Kidney (tissue), 14 donors: ENCODE measurements around the gene SIMC1. TPM values are rescaled to one million over a fixed set of nuclear protein-coding genes. Genes with fewer than 3 reads are reported as not detected.

Experiments used
- DNase-seq, 5 donors: peaks; one replicate each; pipeline ENCODE4 v3.0.0-alpha.2; 2013 to 2020
- FAIRE-seq: peaks from 2 replicates; lab custom pipeline; 2012; peaks lifted over from hg19 to GRCh38; lab: Jason Lieb, UNC
- H3K27ac ChIP-seq, 2 donors: one replicate each; pipeline ENCODE4 v1.7.0; 2013; ENCODE audit warnings: low read depth in 2 of 2, low read length in 2 of 2, inconsistent platforms in 1 of 2
- H3K27me3 ChIP-seq: one replicate; pipeline ENCODE4 v1.7.1; 2013; ENCODE audit warnings: low read length, inconsistent platforms; ENCODE audit not compliant: control insufficient read depth, insufficient read depth
- H3K36me3 ChIP-seq, 3 donors: one replicate each; pipeline versions ENCODE4 v1.7.0 to v1.7.1; 2013; ENCODE audit warnings: low read length in 3 of 3, control low read depth in 1 of 3, inconsistent platforms in 1 of 3; ENCODE audit not compliant: insufficient read depth in 3 of 3, control insufficient read depth in 2 of 3
- H3K4me1 ChIP-seq, 3 donors: one replicate each; pipeline versions ENCODE4 v1.7.0 to v1.7.1; 2013; ENCODE audit warnings: low read length in 3 of 3, inconsistent platforms in 1 of 3, low read depth in 1 of 3; ENCODE audit not compliant: control insufficient read depth in 2 of 3, insufficient read depth in 2 of 3
- H3K4me3 ChIP-seq, 3 donors: one replicate each; pipeline versions ENCODE4 v1.7.0 to v1.8.1; 2013; ENCODE audit warnings: low read length in 3 of 3, control low read depth in 1 of 3, inconsistent platforms in 1 of 3
- H3K9ac ChIP-seq, 3 donors: one replicate each; pipeline versions ENCODE4 v1.7.0 to v1.7.1; 2013; ENCODE audit warnings: low read length in 3 of 3, control low read depth in 1 of 3, inconsistent platforms in 1 of 3
- H3K9me3 ChIP-seq, 3 donors: one replicate each; pipeline versions ENCODE4 v1.7.0 to v1.7.1; 2013; ENCODE audit warnings: low read length in 3 of 3, control low read depth in 1 of 3, inconsistent platforms in 1 of 3; ENCODE audit not compliant: control insufficient read depth in 2 of 3, insufficient read depth in 1 of 3
- CTCF ChIP-seq: IDR thresholded peaks from 3 replicates; pipeline ENCODE4 v1.5.1; 2012; ENCODE audit warnings: mild to moderate bottlenecking, moderate library complexity, borderline replicate concordance; ENCODE audit not compliant: insufficient read depth; ENCODE audit errors: extremely low read depth
- intact Hi-C: fragments of 100-400 bp; cut with DNase I; formaldehyde crosslinking; loops from one replicate; pipeline ENCODE4 v1.11.1; 2022
- polyA plus RNA-seq: library from polyadenylated mRNA; stranded (reverse); fragments of 350-450 nt; fragmentation: Illumina TruSeq; extraction: RNeasy Lipid Tissue Mini Kit (QIAGEN cat#74804); gene quantifications from one replicate; pipeline ENCODE4 v1.2.3, GENCODE V29; 2014; ENCODE audit warnings: low read depth, low replicate concordance; ENCODE audit not compliant: insufficient read depth
- total RNA-seq: library from RNA; stranded (reverse); fragmentation: NEBNext Ultra II Directional; extraction: Animal tissue kit (Norgen Biotek cat#: 25700); gene quantifications from one replicate; pipeline ENCODE4 v1.2.1, GENCODE V29; 2021
- donor health status: control.
- donor health status: control.
- donor health status: control.
- donor health status: control.
- donor health status: control.
- donor health status: DM: yes; HTN: yes; CAD: no.
- donor health status: Normal renal cell carcinoma (clear cell type).

The SIMC1 gene
- total and polyA plus RNA-seq, 2 donors from 2014 or later = 4.1 to 10.0 TPM

- peak; percentile 19 for TF ChIP-seq CTCF
- H3K36me3 ChIP-seq = peaks cover 2 to 12% (median 4%) of the 10 kb centered on the region in 3 donors
- no peaks in the 10 kb centered on the region for H3K4me1 ChIP-seq
- no peak overlapping the region for H3K9ac ChIP-seq
- no peak for DNase-seq
- FAIRE-seq = no peak
- intact Hi-C loops = no loop called here
- no peaks in the 10 kb centered on the region for H3K27me3 ChIP-seq
- H3K4me3 ChIP-seq = no peak overlapping the region
- no peak overlapping the region for H3K27ac ChIP-seq
- H3K9me3 ChIP-seq = no peaks in the 10 kb centered on the region
Observed at GRCh38 chr5:176319827-176320554, 81.8 kb downstream of the SIMC1 start.

- Histone ChIP-seq H3K4me1 (no peaks in the 10 kb centered on the region), H3K27me3 (no peaks in the 10 kb centered on the region), H3K9ac (no peak overlapping the region), H3K4me3 (no peak overlapping the region), H3K27ac (no peak overlapping the region), H3K9me3 (no peaks in the 10 kb centered on the region), H3K36me3 (peaks cover 0 to 12% (median 4%) of the 10 kb centered on the region in 3 donors)
- intact Hi-C loops = no loop called here
- no peak for TF ChIP-seq CTCF
- DNase-seq (no peak), FAIRE-seq (no peak)
Observed at GRCh38 chr5:176320577-176320976, 82.4 kb downstream of the SIMC1 start.

- no peak for TF ChIP-seq CTCF
- Histone ChIP-seq H3K27me3 (no peaks in the 10 kb centered on the region), H3K9ac (no peak overlapping the region), H3K4me1 (peaks cover 0 to 16% (median 8%) of the 10 kb centered on the region in 3 donors), H3K9me3 (no peaks in the 10 kb centered on the region), H3K36me3 (peaks cover 0 to 2% (median 0%) of the 10 kb centered on the region in 3 donors), H3K4me3 (no peak overlapping the region), H3K27ac (no peak overlapping the region)
- FAIRE-seq (no peak), DNase-seq (no peak)
- intact Hi-C loops = no loop called here
Observed at GRCh38 chr5:176334031-176334770, 96.0 kb downstream of the SIMC1 start.
